Right ventricle myocardium inferior (tissue), 1 donor: ENCODE data around the gene CTNNBL1. TPM values are rescaled to one million over a fixed set of nuclear protein-coding genes. Genes with fewer than 3 reads are reported as not detected.

Source experiments
- ATAC-seq: fragments of 200-7000 bp; cut with Tn5 transposase; one replicate; pipeline ENCODE4 v1.9.1; 2020; ENCODE audit warnings: mild to moderate bottlenecking, moderate library complexity
- DNase-seq: peaks from one replicate; pipeline ENCODE4 v3.0.0; 2021; ENCODE audit errors: missing footprints
- intact Hi-C: fragments of 100-400 bp; cut with DNase I; formaldehyde crosslinking; loops from one replicate; pipeline ENCODE4 v1.11.0; 2022
- total RNA-seq: library from RNA; stranded (reverse); fragmentation: NEBNext Ultra II Directional; extraction: Animal tissue kit (Norgen Biotek cat#: 25700); gene quantifications from one replicate; pipeline ENCODE4 v1.2.1, GENCODE V29; 2021
- donor health status: DM: no; HTN: yes; CAD: no; lungs with severe emphysema.

The CTNNBL1 gene
- total RNA-seq, 1 donor from 2014 or later, result 62.1 TPM

DNA sequence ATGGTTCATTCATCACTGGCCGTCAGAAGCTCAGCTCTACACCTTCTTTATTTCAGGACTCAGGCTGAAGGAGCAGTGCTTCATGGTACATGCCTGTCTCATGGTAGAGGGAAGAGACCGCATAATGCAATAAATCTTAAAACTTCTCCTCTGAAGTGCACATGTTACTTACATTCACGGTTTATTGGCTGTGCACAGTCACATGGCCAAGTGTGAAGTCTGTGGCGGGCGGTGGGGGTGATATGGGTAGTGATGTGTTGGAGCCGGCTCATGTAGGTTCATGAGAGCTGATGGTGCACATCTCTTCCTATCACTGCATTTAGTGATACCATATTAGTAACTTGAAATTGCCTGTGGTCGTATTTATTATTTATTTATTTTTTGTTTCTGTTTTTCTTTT lies 102.9 kb downstream of the CTNNBL1 start:
- DNase-seq, result no peak
- intact Hi-C loops, result no loop called here
- no peak for ATAC-seq

DNA sequence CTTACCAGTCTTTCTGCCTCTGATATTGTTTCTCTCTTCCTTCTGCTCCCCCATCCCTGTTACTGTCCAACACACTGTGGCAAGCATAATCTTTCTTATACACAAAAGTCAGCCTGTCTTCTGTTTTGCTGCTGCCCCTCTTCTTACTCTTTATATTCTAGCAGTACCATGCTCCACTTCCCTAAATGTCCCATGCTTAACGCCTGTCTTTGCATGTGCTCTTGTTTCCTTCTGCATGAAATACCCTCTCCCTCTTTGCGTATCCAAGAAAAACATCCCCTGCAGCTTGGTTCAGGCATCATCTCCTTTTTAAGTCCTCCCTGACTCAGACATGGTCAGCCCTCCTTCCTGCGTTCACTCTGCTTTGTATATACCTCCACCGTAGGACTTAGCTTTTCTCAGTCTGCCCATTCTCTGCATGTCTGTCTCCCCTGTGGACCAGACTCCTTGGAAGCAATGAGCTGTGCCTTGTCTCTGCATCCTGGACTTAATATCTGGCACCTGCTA lies 103.9 kb downstream of the CTNNBL1 start:
- no peak for DNase-seq
- intact Hi-C loops, result no loop called here
- ATAC-seq, result no peak

DNA sequence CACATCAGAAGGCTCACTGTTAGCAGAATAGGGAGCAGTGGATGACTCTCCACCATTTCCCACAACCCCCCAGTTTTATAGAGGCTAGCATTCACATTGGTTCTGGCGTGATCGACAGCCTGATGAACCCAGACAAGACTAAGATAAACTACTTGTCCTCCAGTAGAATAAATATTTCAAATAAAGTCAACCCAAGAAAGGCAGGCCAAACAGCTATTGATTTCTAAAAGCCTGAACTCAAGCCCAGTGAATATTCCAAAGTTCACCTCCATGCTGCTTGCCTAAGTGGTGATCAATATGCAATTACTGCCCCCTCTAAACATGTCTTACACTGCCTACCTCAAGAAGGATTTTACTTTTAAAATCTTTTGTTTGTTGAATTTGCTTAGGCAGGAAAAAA lies 104.5 kb downstream of the CTNNBL1 start:
- DNase-seq, result no peak
- ATAC-seq, result no peak
- intact Hi-C loops, result no loop called here

DNA sequence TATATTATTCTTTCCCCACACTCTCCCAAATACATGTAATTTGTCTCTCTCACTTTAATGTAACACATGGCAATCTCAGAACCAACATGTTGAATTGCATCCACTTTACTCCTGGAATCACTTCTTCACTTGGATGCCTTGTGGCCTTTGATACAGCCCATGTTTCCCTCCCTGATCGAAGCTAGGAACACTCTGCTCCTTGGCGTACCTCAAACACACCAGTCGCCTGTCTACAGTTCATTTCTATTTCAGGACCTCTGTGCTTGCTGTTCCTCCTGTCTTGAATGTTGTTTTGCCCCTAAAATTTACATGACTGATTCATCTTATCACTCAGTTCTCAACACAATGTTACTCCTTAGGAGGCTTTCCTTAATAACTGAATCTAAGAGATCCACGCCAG lies 106.8 kb downstream of the CTNNBL1 start:
- ATAC-seq (no peak), DNase-seq (no peak)
- intact Hi-C loops, result no loop called here

DNA sequence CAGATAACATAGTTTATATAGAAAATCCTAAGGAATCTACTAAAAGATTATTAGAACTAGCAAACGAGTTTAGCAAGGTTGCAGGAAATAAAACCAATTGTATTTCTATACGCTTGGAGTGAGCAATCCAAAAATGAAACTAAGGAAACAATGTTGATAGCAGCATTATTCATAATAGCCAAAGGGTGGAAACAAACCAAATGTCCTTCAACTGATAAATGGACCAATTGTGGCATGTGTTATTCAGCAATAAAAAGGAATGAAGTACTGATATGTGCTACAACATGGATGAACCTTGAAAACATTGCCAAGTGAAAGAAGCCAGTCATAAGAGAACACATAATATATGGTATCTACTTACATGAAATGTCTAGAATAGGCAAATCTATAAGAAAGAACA lies 108.1 kb downstream of the CTNNBL1 start:
- ATAC-seq (no peak), DNase-seq (no peak)
- intact Hi-C loops, result no loop called here

DNA sequence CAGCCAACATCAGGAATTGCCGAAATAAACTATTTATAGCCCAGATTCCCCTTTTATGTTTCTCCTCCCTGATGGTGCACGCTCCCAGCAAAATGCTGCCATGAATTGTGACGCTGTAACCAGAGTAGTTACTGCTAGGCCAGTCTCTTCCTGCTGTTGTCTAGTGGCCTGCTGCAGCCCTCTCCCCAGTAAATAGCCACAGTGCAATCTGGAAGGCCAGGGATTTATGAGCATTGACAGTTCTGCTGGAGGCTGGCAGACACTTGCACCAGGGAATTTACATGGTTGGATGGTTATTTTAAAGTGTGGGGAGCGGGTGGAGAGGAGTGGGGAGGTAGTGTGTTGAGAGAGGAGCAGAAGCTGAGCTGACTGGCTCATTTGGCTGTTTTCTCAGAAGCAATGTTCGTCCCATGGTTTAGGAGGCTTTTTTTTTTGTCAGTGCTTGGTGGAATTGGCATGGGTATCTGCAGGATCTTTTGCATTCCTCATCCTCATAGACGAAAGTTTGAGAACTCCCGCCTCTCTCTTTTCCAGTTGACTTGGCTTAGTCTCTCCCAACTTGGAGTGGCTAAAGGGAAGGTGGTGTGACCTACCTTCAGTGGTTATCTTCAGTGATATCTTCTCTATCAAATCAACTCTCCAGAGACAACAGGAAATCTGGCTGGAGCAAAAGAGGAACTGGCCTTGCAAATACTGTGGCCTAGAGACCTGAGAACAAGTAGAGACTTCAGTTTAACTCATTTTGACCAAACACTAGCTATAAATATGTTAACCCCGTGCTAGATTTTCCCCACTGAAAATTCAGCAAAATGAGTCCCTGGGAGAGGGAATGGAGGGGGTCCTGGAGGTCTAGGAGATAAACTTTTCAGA lies 109.8 kb downstream of the CTNNBL1 start:
- no peak for ATAC-seq
- intact Hi-C loops, result no loop called here
- DNase-seq, result no peak

DNA sequence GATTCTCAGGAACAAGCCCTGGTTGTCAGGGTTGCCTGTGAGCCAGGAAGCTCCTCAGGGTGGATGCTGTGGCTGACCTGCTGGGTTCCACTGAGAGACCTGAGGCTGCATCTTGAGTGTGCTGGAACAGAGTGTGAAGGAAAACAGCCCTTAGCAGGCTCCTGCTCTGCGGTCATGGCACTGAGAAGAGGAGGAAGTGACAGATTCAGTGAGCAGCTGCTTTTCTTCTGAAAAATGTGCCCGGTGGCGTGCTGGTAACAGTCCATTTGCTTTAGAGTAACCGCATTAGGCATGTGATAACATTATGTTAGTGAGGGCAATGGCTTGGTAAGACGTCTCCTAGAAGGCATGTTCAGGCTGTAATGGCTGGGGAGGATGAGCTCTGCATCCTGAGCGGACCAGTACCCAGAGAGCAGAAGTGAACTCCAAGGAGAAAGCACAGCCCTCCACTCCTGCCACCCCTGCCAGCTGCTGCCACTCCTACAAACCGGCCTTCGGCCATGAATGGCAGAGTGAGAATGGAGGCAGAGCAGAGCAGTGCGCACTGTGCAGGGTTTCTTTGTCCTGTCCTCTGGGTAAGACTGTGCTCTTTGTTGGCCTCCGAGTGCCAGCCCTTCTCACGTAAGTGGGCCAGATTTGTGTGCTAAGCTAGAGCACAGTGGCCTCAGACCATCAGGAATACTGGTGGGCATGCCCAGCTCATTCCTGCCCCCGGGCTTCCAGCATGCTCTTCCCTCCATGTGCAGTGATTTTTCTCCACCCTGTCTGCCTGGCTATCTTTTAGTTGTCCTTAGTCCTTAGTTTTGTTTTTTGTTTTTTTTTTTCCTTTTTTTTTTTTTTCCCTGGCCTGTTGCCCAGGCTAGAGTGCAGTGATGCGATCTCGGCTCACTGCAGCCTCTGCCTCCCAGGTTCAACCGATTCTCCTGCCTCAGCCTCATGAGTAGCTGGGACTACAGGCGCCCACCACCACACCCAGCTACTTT lies 111.0 kb downstream of the CTNNBL1 start:
- no peak for DNase-seq
- no peak for ATAC-seq
- intact Hi-C loops, result no loop called here

DNA sequence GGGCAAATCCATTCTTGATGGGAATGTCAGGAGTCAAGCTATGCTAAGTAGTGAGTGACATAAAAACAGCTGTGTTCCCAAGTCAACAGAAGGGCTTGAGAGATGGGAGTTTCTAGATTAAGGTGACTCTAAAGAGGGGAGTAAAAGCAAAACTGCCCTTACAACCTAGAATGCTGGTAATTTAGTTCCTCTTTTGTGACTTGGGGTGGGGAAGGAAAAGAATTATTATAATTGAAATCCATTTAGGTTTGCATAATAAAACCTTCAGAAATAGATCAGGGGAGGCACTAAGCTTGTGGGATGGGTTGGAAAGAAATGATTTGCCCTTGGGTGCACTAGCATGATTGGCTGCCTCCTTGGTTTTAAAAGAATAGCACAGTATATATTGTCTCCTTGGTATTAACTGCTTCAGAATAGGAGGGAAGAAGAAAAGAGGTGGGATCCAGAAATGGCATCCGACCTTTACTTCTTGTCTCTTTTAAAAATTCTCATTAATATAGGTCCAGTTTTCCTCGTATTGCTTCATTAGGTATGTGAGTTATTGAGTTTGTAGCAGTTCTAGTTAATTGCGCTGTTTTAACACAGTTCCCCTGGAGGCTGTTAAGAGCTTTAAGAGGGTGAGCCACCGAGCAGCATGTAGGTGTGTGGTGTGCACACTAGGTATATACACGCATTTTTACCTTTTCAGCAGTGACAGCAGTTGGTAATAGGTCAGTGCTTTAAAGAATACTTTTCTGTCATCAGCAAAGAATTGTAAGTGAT lies 113.8 kb downstream of the CTNNBL1 start:
- intact Hi-C loops, result no loop called here
- DNase-seq (no peak), ATAC-seq (no peak)

DNA sequence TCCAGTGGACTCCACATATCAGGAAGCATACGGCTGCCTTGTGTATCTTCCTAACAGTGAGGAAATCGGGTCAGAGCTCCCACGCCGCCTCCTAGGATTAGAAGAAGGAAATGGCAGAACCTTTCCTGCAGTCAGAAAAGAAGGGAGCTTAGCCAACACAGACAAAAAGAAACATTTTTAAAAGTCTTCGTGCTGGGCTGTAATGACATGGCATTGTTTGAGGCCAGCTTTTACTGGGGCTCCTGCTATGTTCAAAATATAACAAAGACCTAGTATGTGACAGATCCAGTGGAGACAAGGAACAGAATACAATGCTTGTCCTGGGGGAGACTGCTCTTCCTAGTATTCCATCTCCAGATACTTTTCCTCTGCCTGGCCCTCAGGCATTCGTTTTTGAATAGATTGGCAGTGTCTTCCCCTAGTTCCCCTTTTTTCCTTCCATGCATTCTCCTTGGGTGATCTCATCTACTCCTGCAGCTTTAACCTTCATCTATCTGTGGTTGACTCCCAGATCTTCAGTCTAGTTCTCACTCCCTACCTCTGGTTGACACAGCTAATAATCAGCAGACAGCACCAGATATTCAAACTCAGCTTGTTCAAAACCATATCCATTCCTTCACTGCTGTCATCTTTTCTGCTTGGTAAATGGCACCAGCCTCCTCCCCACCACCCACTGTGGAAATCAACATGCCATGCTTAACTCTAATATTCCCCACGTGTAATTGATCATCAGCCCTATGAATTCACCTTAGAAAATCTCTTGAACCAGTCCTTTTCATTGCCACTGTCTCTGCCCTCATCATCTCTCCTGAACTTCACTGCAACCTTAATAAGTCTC lies 114.6 kb downstream of the CTNNBL1 start:
- DNase-seq, result no peak
- intact Hi-C loops, result no loop called here
- no peak for ATAC-seq

DNA sequence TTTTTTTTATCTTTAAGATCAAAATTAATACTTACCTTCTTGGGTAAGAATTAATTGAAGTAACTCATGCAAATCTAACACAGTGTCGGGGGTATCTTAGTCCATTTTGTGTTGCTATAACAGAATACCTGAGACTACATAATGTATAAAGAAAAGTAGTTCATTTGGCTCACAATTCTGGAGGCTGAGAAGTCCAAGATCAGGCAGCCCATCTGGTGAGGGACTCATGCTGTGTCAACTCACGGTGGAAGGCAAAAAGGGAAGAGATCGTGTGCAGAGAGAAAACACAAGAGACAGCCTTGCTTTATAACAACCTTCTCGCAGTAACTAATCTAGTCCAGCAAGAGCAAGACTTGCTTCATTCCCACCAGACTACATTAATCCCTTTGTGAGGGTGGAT lies 116.2 kb downstream of the CTNNBL1 start:
- DNase-seq, result no peak
- ATAC-seq, result no peak
- intact Hi-C loops, result no loop called here

DNA sequence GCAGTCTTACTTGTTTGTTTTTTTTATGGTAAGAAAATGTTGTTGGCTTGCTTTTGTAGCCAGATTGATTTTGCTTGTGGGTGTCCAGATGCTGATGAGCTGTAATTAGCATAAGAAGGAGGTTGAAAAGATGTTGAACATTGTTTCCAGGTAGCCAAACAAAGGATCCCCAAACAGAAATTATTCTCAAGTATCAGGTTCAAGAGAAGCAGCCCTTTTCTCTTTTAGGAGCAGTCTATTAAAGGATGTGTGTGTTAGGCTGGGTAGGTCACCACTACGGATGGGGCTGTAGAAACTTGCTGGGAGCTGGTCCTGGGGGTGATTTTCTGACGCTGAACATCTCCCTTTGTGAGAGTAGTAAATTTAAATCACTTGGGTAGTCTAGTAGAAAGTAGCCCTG lies 122.2 kb downstream of the CTNNBL1 start:
- ATAC-seq, result no peak
- intact Hi-C loops, result no loop called here
- no peak for DNase-seq

DNA sequence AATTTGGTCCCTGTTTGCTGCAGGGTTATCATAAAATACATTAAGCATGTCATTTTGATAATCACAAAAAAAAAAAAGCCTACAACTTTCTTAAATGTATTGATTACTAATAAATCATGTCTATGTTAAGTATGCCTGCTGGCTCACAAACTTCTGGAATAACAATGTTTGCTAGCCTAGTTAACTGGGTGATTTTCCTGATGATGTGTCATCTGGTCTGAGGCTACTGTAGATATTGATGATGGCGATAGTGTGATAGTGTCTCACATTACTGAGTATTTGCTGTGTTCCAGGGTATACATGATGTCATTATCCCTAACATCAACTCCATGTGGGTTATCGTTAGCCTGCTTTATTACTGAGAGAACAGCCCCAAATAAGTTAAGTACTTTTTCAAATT lies 122.9 kb downstream of the CTNNBL1 start:
- ATAC-seq (no peak), DNase-seq (no peak)
- intact Hi-C loops, result no loop called here

DNA sequence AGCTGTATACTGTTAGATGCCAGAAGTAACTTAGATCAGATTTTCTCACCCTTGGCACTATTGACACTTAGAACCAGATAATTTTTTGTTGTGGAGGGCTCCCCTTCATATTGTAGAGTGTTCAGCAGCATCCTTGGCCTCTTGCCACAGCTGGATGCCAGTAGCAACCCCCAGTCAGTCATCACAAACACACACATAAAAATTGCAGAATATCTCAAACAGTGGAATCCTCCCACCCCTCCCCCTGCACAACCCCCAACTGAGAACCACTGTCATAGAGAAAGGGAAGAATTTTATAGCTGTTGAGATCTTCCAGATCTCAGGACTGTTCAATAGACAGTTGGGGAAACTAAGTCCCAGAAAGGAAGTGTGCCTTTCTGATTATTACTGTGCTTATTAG lies 127.9 kb downstream of the CTNNBL1 start:
- intact Hi-C loops, result no loop called here
- no peak for ATAC-seq
- no peak for DNase-seq

DNA sequence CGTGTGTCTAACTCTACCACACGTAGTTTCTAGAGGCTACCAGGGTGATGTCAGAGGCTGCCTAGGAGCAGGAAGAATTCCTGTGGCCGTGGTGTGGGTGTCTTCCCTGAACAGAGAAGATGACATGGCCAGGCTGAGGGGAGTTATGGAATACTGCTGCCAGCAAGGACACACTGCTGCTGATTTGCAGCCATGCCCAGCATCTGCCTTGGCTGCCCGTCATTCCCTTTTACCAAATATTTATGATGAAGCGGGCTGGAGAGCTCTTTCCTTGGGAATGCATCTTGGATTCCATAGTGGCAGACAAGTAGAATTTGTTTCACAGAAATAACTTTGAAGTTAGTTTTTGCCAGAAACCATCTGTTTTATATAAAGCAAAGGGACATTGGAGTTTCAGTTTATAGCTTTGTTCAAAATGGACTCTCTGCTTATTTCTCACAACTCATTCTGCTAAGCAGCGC lies 128.3 kb downstream of the CTNNBL1 start:
- intact Hi-C loops, result no loop called here
- no peak for ATAC-seq
- DNase-seq, result no peak

DNA sequence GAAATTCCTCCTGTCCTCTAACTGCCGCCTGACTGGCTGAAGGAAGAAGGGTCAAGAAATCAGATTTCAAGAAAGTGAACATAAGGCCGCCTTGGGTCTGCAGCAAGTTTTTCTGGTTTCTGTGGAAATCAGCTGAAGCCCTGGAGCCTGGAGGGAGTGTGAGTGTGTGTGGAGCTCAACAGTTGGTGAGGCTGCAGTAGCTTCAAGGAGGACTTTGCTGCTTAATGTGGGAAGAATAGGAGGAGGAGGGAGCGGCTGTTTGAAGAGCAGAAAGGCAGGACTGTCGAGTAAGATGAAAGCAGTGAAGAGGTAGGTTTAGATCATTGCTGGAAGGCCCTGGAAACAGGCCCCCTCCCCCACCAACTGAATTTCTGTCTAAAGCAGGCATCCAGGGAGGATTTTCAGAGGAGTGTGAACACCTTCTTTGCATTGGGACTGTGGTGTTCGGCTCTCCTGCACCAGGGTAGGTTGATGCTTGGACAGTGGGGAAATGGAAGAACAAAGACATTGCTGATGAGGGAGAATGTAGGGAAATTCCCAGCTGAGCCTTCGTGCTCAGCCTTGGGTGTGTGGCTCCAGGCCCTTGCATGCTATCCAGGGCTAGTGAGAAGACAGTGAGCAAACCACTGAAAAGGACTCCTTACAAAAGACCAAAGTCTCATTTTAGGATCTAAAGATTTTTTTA lies 129.6 kb downstream of the CTNNBL1 start:
- ATAC-seq (no peak), DNase-seq (no peak)
- intact Hi-C loops, result no loop called here

DNA sequence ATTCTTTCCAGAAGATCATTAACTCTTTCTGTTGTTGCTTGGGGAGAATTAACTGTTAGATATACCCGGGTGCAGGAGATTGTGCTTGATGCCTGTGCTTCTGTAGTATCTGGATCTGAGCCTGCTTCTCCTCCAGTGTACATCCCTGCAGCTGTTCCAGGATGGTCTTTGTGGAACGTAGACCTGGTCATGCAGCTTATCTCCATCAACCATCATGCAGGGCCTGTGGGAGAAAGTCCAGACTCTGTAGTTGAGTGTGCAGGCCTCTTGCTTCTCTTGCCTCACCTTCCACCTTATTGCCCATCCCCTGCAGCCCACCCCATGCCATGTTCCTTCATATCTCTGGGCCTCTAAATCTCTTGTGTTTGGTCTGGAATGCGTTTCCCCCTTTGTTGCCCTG lies 133.8 kb downstream of the CTNNBL1 start:
- DNase-seq (no peak), ATAC-seq (no peak)
- intact Hi-C loops, result no loop called here

DNA sequence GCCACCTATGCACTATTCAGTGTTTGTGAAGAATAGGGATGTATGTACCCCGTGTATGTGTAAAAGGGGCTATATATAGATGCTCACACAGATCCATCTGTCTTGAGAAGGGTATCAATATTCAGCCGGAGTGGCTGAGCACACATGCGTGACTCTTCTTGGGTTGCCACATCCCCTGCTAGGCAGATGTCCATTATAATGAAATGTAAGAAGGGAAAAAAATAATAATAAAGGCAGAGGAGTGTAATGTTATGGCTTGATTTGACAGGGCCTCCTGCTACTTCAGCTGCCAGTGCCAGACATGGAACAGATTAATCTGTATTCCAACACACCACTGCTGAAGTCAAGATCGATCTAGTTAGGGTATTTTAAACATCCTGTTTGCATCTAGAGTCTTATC lies 134.9 kb downstream of the CTNNBL1 start:
- ATAC-seq (no peak), DNase-seq (no peak)
- intact Hi-C loops, result no loop called here

DNA sequence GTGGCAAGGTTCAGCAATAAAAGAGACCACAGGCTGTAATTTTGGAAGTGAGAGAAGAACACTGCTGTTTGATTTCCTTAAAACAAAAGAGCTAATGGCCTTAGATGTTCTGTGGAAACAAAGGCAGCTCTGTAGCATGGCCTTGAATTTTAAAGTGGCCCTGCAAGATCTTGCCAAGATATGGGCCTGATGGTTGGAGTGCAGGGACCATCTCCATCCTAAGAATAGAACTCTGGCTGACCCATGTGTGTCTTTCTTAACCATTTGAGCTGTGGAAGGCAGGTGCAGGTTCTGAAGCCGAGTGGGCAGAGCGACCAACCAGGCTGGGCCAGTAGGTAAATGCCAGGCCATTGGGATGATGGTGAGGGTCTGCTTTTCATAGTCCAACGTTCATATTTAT lies 135.3 kb downstream of the CTNNBL1 start:
- intact Hi-C loops, result no loop called here
- DNase-seq (no peak), ATAC-seq (no peak)
